ENCODE data around the gene CCL23. TPM values are rescaled to one million over a fixed set of nuclear protein-coding genes. Genes with fewer than 3 reads are reported as not detected.

The CCL23 gene
- polyA plus RNA-seq, 3 donors, result 0.31 to 0.89 TPM; not detected in 1

GRCh38 chr17:36063786-36064541, 46.2 kb upstream of the CCL23 start, which contains the start of gene CCL18:
TSS of gene CCL18 (plus strand) at chr17:36064272. CDS start at chr17:36064343, 71 bp downstream.
- no peak within 1 kb of the TSS for H3K4me2 ChIP-seq (replicated peaks; ENCODE audit: extremely low read depth, low read length, poor library complexity, severe bottlenecking)
- TF ChIP-seq, protein P1, sequence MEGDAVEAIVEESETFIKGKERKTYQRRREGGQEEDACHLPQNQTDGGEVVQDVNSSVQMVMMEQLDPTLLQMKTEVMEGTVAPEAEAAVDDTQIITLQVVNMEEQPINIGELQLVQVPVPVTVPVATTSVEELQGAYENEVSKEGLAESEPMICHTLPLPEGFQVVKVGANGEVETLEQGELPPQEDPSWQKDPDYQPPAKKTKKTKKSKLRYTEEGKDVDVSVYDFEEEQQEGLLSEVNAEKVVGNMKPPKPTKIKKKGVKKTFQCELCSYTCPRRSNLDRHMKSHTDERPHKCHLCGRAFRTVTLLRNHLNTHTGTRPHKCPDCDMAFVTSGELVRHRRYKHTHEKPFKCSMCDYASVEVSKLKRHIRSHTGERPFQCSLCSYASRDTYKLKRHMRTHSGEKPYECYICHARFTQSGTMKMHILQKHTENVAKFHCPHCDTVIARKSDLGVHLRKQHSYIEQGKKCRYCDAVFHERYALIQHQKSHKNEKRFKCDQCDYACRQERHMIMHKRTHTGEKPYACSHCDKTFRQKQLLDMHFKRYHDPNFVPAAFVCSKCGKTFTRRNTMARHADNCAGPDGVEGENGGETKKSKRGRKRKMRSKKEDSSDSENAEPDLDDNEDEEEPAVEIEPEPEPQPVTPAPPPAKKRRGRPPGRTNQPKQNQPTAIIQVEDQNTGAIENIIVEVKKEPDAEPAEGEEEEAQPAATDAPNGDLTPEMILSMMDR (IDR thresholded peaks at IDR 0.05), result no peak
- no peak within 1 kb of the TSS for H3K9ac ChIP-seq (ENCODE audit: insufficient read depth, low read length, poor library complexity, severe bottlenecking)
- no peak within 1 kb of the TSS for H3K27ac ChIP-seq (ENCODE audit: low read depth in 1 of 2, low read length in 2 of 2)
- intact Hi-C loops (cut with micrococcal nuclease), result loop anchor here in 1 of 2 donors (10.0 kb wide), 1 partner anchor 79 kb away; the partner anchor contains the start of genes CCL14 and CCL16
- no peak for DNase-seq
- H3K27me3 ChIP-seq (ENCODE audit: control insufficient read depth in 2 of 2, insufficient read depth in 2 of 2, low read length in 2 of 2), result no peaks in the 10 kb centered on the region
- H3K36me3 ChIP-seq (replicated peaks in 1 of 2; ENCODE audit: control insufficient read depth in 1 of 2, insufficient read depth in 2 of 2, low read length in 2 of 2), result no peaks in the 10 kb centered on the region
- Mint-ChIP-seq H3K4me1 (peaks cover 3% of the 10 kb centered on the region), H3K27me3 (ENCODE audit: low read depth in 3 of 3) (peaks cover 1 to 5% (median 2%) of the 10 kb centered on the region in 3 donors), H3K27ac (no peak within 1 kb of the TSS), H3K9me3 (no peaks in the 10 kb centered on the region), H3K36me3 (no peaks in the 10 kb centered on the region), H3K4me3 (no peak within 1 kb of the TSS)
- H3K9me3 ChIP-seq (replicated peaks in 1 of 2; ENCODE audit: control insufficient read depth in 1 of 2, insufficient read depth in 1 of 2, low read length in 2 of 2), result no peaks in the 10 kb centered on the region
- WGBS (ENCODE audit: insufficient coverage), result 86% methylated on average over 4 of the region's 5 CpGs
- H4K20me1 ChIP-seq (ENCODE audit: insufficient read depth, low read length), result no peaks in the 10 kb centered on the region
- H2AFZ ChIP-seq (ENCODE audit: insufficient read depth, low read depth, low read length, poor library complexity, severe bottlenecking), result no peak within 1 kb of the TSS
- H3K4me3 ChIP-seq (replicated peaks in 1 of 3; ENCODE audit: low read depth in 2 of 3, low read length in 3 of 3), result no peak within 1 kb of the TSS
- H3K79me2 ChIP-seq (ENCODE audit: insufficient read depth, low read length), result no peaks in the 10 kb centered on the region
- no peaks in the 10 kb centered on the region for H3K4me1 ChIP-seq (ENCODE audit: control insufficient read depth in 1 of 2, insufficient read depth in 2 of 2, low read length in 2 of 2)

GRCh38 chr17:36060816-36061215, 43.0 kb upstream of the CCL23 start:
- Histone ChIP-seq H3K27me3 (ENCODE audit: control insufficient read depth in 2 of 2, insufficient read depth in 2 of 2, low read length in 2 of 2) (no peaks in the 10 kb centered on the region), H3K9ac (ENCODE audit: insufficient read depth, low read length, poor library complexity, severe bottlenecking) (no peak overlapping the region), H3K9me3 (replicated peaks in 1 of 2; ENCODE audit: control insufficient read depth in 1 of 2, insufficient read depth in 1 of 2, low read length in 2 of 2) (no peaks in the 10 kb centered on the region), H4K20me1 (ENCODE audit: insufficient read depth, low read length) (no peaks in the 10 kb centered on the region), H2AFZ (ENCODE audit: insufficient read depth, low read depth, low read length, poor library complexity, severe bottlenecking) (no peak overlapping the region), H3K4me1 (ENCODE audit: control insufficient read depth in 1 of 2, insufficient read depth in 2 of 2, low read length in 2 of 2) (no peaks in the 10 kb centered on the region), H3K79me2 (ENCODE audit: insufficient read depth, low read length) (no peaks in the 10 kb centered on the region), H3K27ac (ENCODE audit: low read depth in 1 of 2, low read length in 2 of 2) (no peak overlapping the region), H3K4me2 (replicated peaks; ENCODE audit: extremely low read depth, low read length, poor library complexity, severe bottlenecking) (no peak overlapping the region), H3K36me3 (replicated peaks in 1 of 2; ENCODE audit: control insufficient read depth in 1 of 2, insufficient read depth in 2 of 2, low read length in 2 of 2) (no peaks in the 10 kb centered on the region), H3K4me3 (replicated peaks in 1 of 3; ENCODE audit: low read depth in 2 of 3, low read length in 3 of 3) (no peak overlapping the region)
- TF ChIP-seq, protein P1 (IDR thresholded peaks at IDR 0.05), result no peak
- DNase-seq, result no peak
- no peak overlapping the region for H3K4me3 Mint-ChIP-seq
- WGBS (ENCODE audit: insufficient coverage), result no CpG with 5 or more reads among the region's 2 CpGs
- peaks cover 1 to 6% (median 2%) of the 10 kb centered on the region in 3 donors for H3K27me3 Mint-ChIP-seq (ENCODE audit: low read depth in 3 of 3)
- intact Hi-C loops (cut with micrococcal nuclease), result loop anchor here in 1 of 2 donors (10.0 kb wide), 1 partner anchor 76 kb away; the partner anchor contains the start of genes CCL14 and CCL16
- H3K9me3 Mint-ChIP-seq, result no peaks in the 10 kb centered on the region
- no peak overlapping the region for H3K27ac Mint-ChIP-seq
- H3K4me1 Mint-ChIP-seq, result peaks cover 14% of the 10 kb centered on the region
- H3K36me3 Mint-ChIP-seq, result no peaks in the 10 kb centered on the region

Data from CD14-positive monocyte (primary cell).